ENCODE results near the gene ACSS3.

GRCh38 chr12:81150382-81150781, 72.5 kb downstream of the ACSS3 start:
- no peak for TF ChIP-seq POLR2A (IDR thresholded peaks at IDR 0.05; ENCODE audit: control extremely low read depth in 1 of 2, low read depth in 2 of 2, low read length in 2 of 2)
- no peak for TF ChIP-seq SP1 (IDR thresholded peaks at IDR 0.05; ENCODE audit: low read depth, low read length)
- no peak for TF ChIP-seq CTCF (IDR thresholded peaks at IDR 0.05; ENCODE audit: control extremely low read depth in 1 of 3, insufficient read depth in 1 of 3, low read depth in 1 of 3, low read length in 3 of 3)
- TF ChIP-seq TEAD4 (IDR thresholded peaks at IDR 0.05; ENCODE audit: low read depth, low read length), result no peak
- no peak for TF ChIP-seq SAP30 (IDR thresholded peaks at IDR 0.05; ENCODE audit: insufficient read depth, insufficient replicate concordance, low read length)
- no peak for TF ChIP-seq KDM1A (IDR thresholded peaks at IDR 0.05; ENCODE audit: borderline replicate concordance, low read length)
- no peak for TF ChIP-seq JUND (IDR thresholded peaks at IDR 0.05; ENCODE audit: low read length)
- TF ChIP-seq MAFK (IDR thresholded peaks at IDR 0.05; ENCODE audit: low read depth, low read length), result no peak
- no peak for TF ChIP-seq BRCA1 (IDR thresholded peaks at IDR 0.05; ENCODE audit: low read depth, low read length)
- no peak for TF ChIP-seq TAF7 (optimal IDR thresholded peaks at IDR 0.05; ENCODE audit: borderline replicate concordance, low read depth, low read length)
- TF ChIP-seq FOSL1 (IDR thresholded peaks at IDR 0.05; ENCODE audit: insufficient read depth, low read depth, low read length), result no peak
- TF ChIP-seq RNF2 (IDR thresholded peaks at IDR 0.05; ENCODE audit: borderline replicate concordance, low read depth, low read length, missing control alignments, poor library complexity, severe bottlenecking), result no peak

Measured in H1 (cell line).